A549 treated with Mapracorat at 1 μM for 4 hours (cell line): Measurements from ENCODE around the gene CNST. TPM values are rescaled to one million over a fixed set of nuclear protein-coding genes. Genes with fewer than 3 reads are reported as not detected.

Experiments
- total RNA-seq: library from RNA; stranded (reverse); fragments of 200-300 nt; extraction: Qiagen RNA extraction; gene quantifications from 5 replicates; pipeline ENCODE4 v1.2.3, GENCODE V29; 2022

The CNST gene
- total RNA-seq: 6.4 to 10.0 TPM (median 7.6 TPM) in 5 replicates

GRCh38 chr1:246566128-246566812 lies at the start of gene CNST, which contains the start of gene TFB2M:
TSS of gene CNST (plus strand) at chr1:246566456. CDS start at chr1:246591563, 25,107 bp downstream.
TSS of gene TFB2M (minus strand) at chr1:246566261. CDS start at chr1:246566138, 123 bp downstream.

Other genes with a start within 250 kb of the CNST start
- 12.8 to 15.5 TPM (median 14.7 TPM) in 5 replicates for gene SMYD3, start 59.2 kb upstream of the CNST start, total RNA-seq
- 33.4 to 36.7 TPM (median 35.3 TPM) in 5 replicates for gene TFB2M, start 195 bp upstream of the CNST start, total RNA-seq
- gene SCCPDH, start 158.0 kb downstream of the CNST start, total RNA-seq: 43.4 to 48.4 TPM (median 47.3 TPM) in 5 replicates